GM06990 (cell line): ENCODE results near the gene SETD9.

Experiments
- DNase-seq: peaks from one replicate; pipeline ENCODE4 v3.0.0-alpha.2; 2011; ENCODE audit not compliant: insufficient read length; ENCODE audit errors: extremely low read depth
- H3K27me3 ChIP-seq: replicated peaks from 2 replicates; pipeline ENCODE4 v1.6.0; 2011; ENCODE audit warnings: low read length; ENCODE audit not compliant: control insufficient read depth, insufficient read depth
- H3K36me3 ChIP-seq: 2 replicates; pipeline ENCODE4 v1.5.1; 2011; ENCODE audit warnings: low read length; ENCODE audit not compliant: control insufficient read depth, insufficient read depth
- H3K4me3 ChIP-seq: replicated peaks from 2 replicates; pipeline ENCODE4 v1.5.1; 2011; ENCODE audit warnings: low read depth, mild to moderate bottlenecking, control low read depth, low read length
- CTCF ChIP-seq: IDR thresholded peaks from 2 replicates; pipeline ENCODE4 v1.5.1; 2011; ENCODE audit warnings: low read length, control low read depth, mild to moderate bottlenecking, inconsistent platforms; ENCODE audit not compliant: insufficient read depth, poor library complexity, severe bottlenecking

SETD9 gene

GRCh38 chr5:56876327-56876726 lies 33.1 kb upstream of the SETD9 start:
- H3K36me3 ChIP-seq: no peaks in the 10 kb centered on the region; the same call in none of the 2 replicates
- no peak for DNase-seq
- H3K27me3 ChIP-seq: no peaks in the 10 kb centered on the region
- H3K4me3 ChIP-seq: no peak overlapping the region
- no peak for TF ChIP-seq CTCF

- DNase-seq: no peak
- Histone ChIP-seq H3K4me3 (no peak overlapping the region), H3K36me3 (peaks cover 7% of the 10 kb centered on the region), H3K27me3 (no peaks in the 10 kb centered on the region)
- no peak for TF ChIP-seq CTCF
Measured at GRCh38 chr5:56881571-56881970, 27.8 kb upstream of the SETD9 start.

GRCh38 chr5:56893251-56893951 lies 16.0 kb upstream of the SETD9 start:
- TF ChIP-seq CTCF: no peak
- no peaks in the 10 kb centered on the region for H3K36me3 ChIP-seq
- DNase-seq: no peak
- no peaks in the 10 kb centered on the region for H3K27me3 ChIP-seq
- no peak overlapping the region for H3K4me3 ChIP-seq

- H3K27me3 ChIP-seq: no peaks in the 10 kb centered on the region
- H3K36me3 ChIP-seq: no peaks in the 10 kb centered on the region
- H3K4me3 ChIP-seq: no peak overlapping the region
- TF ChIP-seq CTCF: no peak
- no peak for DNase-seq
Measured at GRCh38 chr5:56896763-56897162, 12.6 kb upstream of the SETD9 start.

GRCh38 chr5:56898213-56898612 lies 11.2 kb upstream of the SETD9 start:
- Histone ChIP-seq H3K36me3 (no peaks in the 10 kb centered on the region), H3K27me3 (no peaks in the 10 kb centered on the region), H3K4me3 (no peak overlapping the region)
- no peak for TF ChIP-seq CTCF
- DNase-seq: no peak

GRCh38 chr5:56900395-56900794 lies 9.0 kb upstream of the SETD9 start:
- Histone ChIP-seq H3K36me3 (no peaks in the 10 kb centered on the region), H3K4me3 (no peak overlapping the region), H3K27me3 (no peaks in the 10 kb centered on the region)
- no peak for DNase-seq
- TF ChIP-seq CTCF: no peak
